ENCODE results near the gene MIPOL1. TPM values are rescaled to one million over a fixed set of nuclear protein-coding genes. Genes with fewer than 3 reads are reported as not detected.

Gene MIPOL1
- total and polyA plus RNA-seq, 3 donors from 2014 or later = 9.0 to 38.8 (median 31.6) TPM

DNA sequence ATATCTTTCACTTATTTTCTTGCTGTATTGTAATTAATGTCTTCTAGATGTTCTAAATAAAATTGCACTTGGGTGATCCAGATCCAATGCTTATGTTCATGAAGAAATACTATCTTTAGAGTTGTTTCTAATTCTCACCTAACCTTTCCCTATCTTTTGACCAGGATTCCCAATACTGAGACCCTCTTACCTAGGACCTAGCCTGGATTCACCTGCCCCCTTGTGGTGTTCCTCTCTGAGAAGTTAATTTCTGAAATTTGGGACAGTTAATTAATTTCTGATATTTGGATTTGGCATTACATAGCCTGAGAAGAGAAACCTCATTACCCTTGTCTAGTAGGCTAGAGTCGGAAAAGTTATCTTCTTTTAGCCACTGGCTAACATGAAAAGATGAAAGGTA is 367.8 kb downstream of the MIPOL1 start:
- no peak for DNase-seq
- Histone ChIP-seq H3K36me3 (ENCODE audit: low read depth, missing control alignments) (no peaks in the 10 kb centered on the region), H3K4me3 (no peak overlapping the region), H3K27ac (no peak overlapping the region), H3K9me3 (no peaks in the 10 kb centered on the region), H3K27me3 (no peaks in the 10 kb centered on the region), H3K4me1 (no peaks in the 10 kb centered on the region)
- WGBS, 2 donors = 87 to 89% methylated on average over 1 of the region's 1 CpG
- intact Hi-C loops (cut with DNase I; ENCODE audit: low total_unique reads) = no loop called here
- TF ChIP-seq, protein P1, sequence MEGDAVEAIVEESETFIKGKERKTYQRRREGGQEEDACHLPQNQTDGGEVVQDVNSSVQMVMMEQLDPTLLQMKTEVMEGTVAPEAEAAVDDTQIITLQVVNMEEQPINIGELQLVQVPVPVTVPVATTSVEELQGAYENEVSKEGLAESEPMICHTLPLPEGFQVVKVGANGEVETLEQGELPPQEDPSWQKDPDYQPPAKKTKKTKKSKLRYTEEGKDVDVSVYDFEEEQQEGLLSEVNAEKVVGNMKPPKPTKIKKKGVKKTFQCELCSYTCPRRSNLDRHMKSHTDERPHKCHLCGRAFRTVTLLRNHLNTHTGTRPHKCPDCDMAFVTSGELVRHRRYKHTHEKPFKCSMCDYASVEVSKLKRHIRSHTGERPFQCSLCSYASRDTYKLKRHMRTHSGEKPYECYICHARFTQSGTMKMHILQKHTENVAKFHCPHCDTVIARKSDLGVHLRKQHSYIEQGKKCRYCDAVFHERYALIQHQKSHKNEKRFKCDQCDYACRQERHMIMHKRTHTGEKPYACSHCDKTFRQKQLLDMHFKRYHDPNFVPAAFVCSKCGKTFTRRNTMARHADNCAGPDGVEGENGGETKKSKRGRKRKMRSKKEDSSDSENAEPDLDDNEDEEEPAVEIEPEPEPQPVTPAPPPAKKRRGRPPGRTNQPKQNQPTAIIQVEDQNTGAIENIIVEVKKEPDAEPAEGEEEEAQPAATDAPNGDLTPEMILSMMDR (IDR thresholded peaks at IDR 0.05) = no peak
- no peak for TF ChIP-seq POLR2A (IDR thresholded peaks at IDR 0.05)

GRCh38 chr14:37566811-37567371 is 369.2 kb downstream of the MIPOL1 start:
- H3K4me1 ChIP-seq = no peaks in the 10 kb centered on the region
- no peak for TF ChIP-seq POLR2A (IDR thresholded peaks at IDR 0.05)
- TF ChIP-seq, protein P1 (IDR thresholded peaks at IDR 0.05) = no peak

GRCh38 chr14:37569729-37570128 is 372.0 kb downstream of the MIPOL1 start:
- Histone ChIP-seq H3K27me3 (no peaks in the 10 kb centered on the region), H3K4me1 (no peaks in the 10 kb centered on the region), H3K27ac (no peak overlapping the region), H3K36me3 (ENCODE audit: low read depth, missing control alignments) (no peaks in the 10 kb centered on the region), H3K4me3 (no peak overlapping the region), H3K9me3 (no peaks in the 10 kb centered on the region)
- DNase-seq = no peak
- WGBS, 2 donors = 93 to 95% methylated on average over 7 of the region's 7 CpGs
- TF ChIP-seq POLR2A (IDR thresholded peaks at IDR 0.05) = no peak
- TF ChIP-seq, protein P1 (IDR thresholded peaks at IDR 0.05) = no peak
- intact Hi-C loops (cut with DNase I; ENCODE audit: low total_unique reads) = no loop called here

More at GRCh38 chr14:37566811-37567371, 369.2 kb downstream of the MIPOL1 start:
- Histone ChIP-seq H3K4me3 (no peak overlapping the region), H3K27me3 (no peaks in the 10 kb centered on the region), H3K9me3 (no peaks in the 10 kb centered on the region), H3K36me3 (ENCODE audit: low read depth, missing control alignments) (no peaks in the 10 kb centered on the region), H3K27ac (no peak overlapping the region)
- intact Hi-C loops (cut with DNase I; ENCODE audit: low total_unique reads) = no loop called here
- 30 to 39% methylated on average over 3 of the region's 3 CpGs for WGBS, 2 donors
- DNase-seq = no peak

GRCh38 chr14:37571391-37571790 is 373.7 kb downstream of the MIPOL1 start:
- H3K36me3 ChIP-seq (ENCODE audit: low read depth, missing control alignments) = no peaks in the 10 kb centered on the region
- no peaks in the 10 kb centered on the region for H3K4me1 ChIP-seq
- H3K4me3 ChIP-seq = no peak overlapping the region
- intact Hi-C loops (cut with DNase I; ENCODE audit: low total_unique reads) = no loop called here
- no peak for TF ChIP-seq POLR2A (IDR thresholded peaks at IDR 0.05)
- TF ChIP-seq, protein P1 (IDR thresholded peaks at IDR 0.05) = no peak
- H3K9me3 ChIP-seq = no peaks in the 10 kb centered on the region
- 87 to 93% methylated on average over 4 of the region's 4 CpGs for WGBS, 2 donors
- DNase-seq = no peak
- no peak overlapping the region for H3K27ac ChIP-seq
- no peaks in the 10 kb centered on the region for H3K27me3 ChIP-seq

GRCh38 chr14:37573356-37573755 is 375.6 kb downstream of the MIPOL1 start:
- TF ChIP-seq, protein P1 (IDR thresholded peaks at IDR 0.05) = no peak
- no peak for TF ChIP-seq POLR2A (IDR thresholded peaks at IDR 0.05)
- intact Hi-C loops (cut with DNase I; ENCODE audit: low total_unique reads) = no loop called here
- Histone ChIP-seq H3K4me3 (no peak overlapping the region), H3K4me1 (no peaks in the 10 kb centered on the region), H3K9me3 (no peaks in the 10 kb centered on the region), H3K27ac (no peak overlapping the region), H3K27me3 (no peaks in the 10 kb centered on the region), H3K36me3 (ENCODE audit: low read depth, missing control alignments) (no peaks in the 10 kb centered on the region)
- DNase-seq = no peak
- 47 to 49% methylated on average over 2 of the region's 2 CpGs for WGBS, 2 donors
